ENCODE results near the gene SLC39A13. TPM values are rescaled to one million over a fixed set of nuclear protein-coding genes. Genes with fewer than 3 reads are reported as not detected.

Gene SLC39A13
- total RNA-seq, 1 donor from 2014 or later: 16.7 TPM

GRCh38 chr11:47379317-47379716, 29.1 kb upstream of the SLC39A13 start:
- no peaks in the 10 kb centered on the region for H3K36me3 ChIP-seq (ENCODE audit: control insufficient read depth in 3 of 3, insufficient read depth in 3 of 3, low read length in 3 of 3)
- no peaks in the 10 kb centered on the region for H3K27me3 ChIP-seq (ENCODE audit: control insufficient read depth in 3 of 3, insufficient read depth in 3 of 3, low read length in 3 of 3)
- H3K9ac ChIP-seq (ENCODE audit: low read depth in 1 of 3, low read length in 3 of 3): no peak overlapping the region
- no peak overlapping the region for H3K4me3 ChIP-seq (ENCODE audit: low read length in 3 of 3)
- no peak overlapping the region for H3K27ac ChIP-seq (ENCODE audit: low read depth, low read length)
- H3K4me1 ChIP-seq (ENCODE audit: control insufficient read depth in 3 of 3, insufficient read depth in 3 of 3, low read length in 3 of 3): peaks cover 0 to 4% (median 0%) of the 10 kb centered on the region in 3 donors
- H3K9me3 ChIP-seq (ENCODE audit: control insufficient read depth in 3 of 3, low read length in 3 of 3): no peaks in the 10 kb centered on the region

GRCh38 chr11:47380078-47380477, 28.3 kb upstream of the SLC39A13 start:
- Histone ChIP-seq H3K4me3 (ENCODE audit: low read length in 3 of 3) (no peak overlapping the region), H3K4me1 (ENCODE audit: control insufficient read depth in 3 of 3, insufficient read depth in 3 of 3, low read length in 3 of 3) (peaks cover 0 to 4% (median 0%) of the 10 kb centered on the region in 3 donors)

GRCh38 chr11:47383071-47383470, 25.3 kb upstream of the SLC39A13 start:
- Histone ChIP-seq H3K9ac (ENCODE audit: low read depth in 1 of 3, low read length in 3 of 3) (no peak overlapping the region), H3K9me3 (ENCODE audit: control insufficient read depth in 3 of 3, low read length in 3 of 3) (no peaks in the 10 kb centered on the region), H3K4me1 (ENCODE audit: control insufficient read depth in 3 of 3, insufficient read depth in 3 of 3, low read length in 3 of 3) (peaks cover 0 to 4% (median 0%) of the 10 kb centered on the region in 3 donors), H3K27ac (ENCODE audit: low read depth, low read length) (no peak overlapping the region), H3K4me3 (ENCODE audit: low read length in 3 of 3) (no peak overlapping the region), H3K36me3 (ENCODE audit: control insufficient read depth in 3 of 3, insufficient read depth in 3 of 3, low read length in 3 of 3) (no peaks in the 10 kb centered on the region), H3K27me3 (ENCODE audit: control insufficient read depth in 3 of 3, insufficient read depth in 3 of 3, low read length in 3 of 3) (no peaks in the 10 kb centered on the region)

More at GRCh38 chr11:47380078-47380477, 28.3 kb upstream of the SLC39A13 start:
- Histone ChIP-seq H3K36me3 (ENCODE audit: control insufficient read depth in 3 of 3, insufficient read depth in 3 of 3, low read length in 3 of 3) (no peaks in the 10 kb centered on the region), H3K27me3 (ENCODE audit: control insufficient read depth in 3 of 3, insufficient read depth in 3 of 3, low read length in 3 of 3) (no peaks in the 10 kb centered on the region), H3K9ac (ENCODE audit: low read depth in 1 of 3, low read length in 3 of 3) (no peak overlapping the region), H3K9me3 (ENCODE audit: control insufficient read depth in 3 of 3, low read length in 3 of 3) (no peaks in the 10 kb centered on the region), H3K27ac (ENCODE audit: low read depth, low read length) (no peak overlapping the region)

- Histone ChIP-seq H3K36me3 (ENCODE audit: control insufficient read depth in 3 of 3, insufficient read depth in 3 of 3, low read length in 3 of 3) (no peaks in the 10 kb centered on the region), H3K4me3 (ENCODE audit: low read length in 3 of 3) (no peak overlapping the region), H3K9me3 (ENCODE audit: control insufficient read depth in 3 of 3, low read length in 3 of 3) (no peaks in the 10 kb centered on the region), H3K27ac (ENCODE audit: low read depth, low read length) (no peak overlapping the region), H3K4me1 (ENCODE audit: control insufficient read depth in 3 of 3, insufficient read depth in 3 of 3, low read length in 3 of 3) (peaks cover 0 to 11% (median 0%) of the 10 kb centered on the region in 3 donors), H3K9ac (ENCODE audit: low read depth in 1 of 3, low read length in 3 of 3) (no peak overlapping the region), H3K27me3 (ENCODE audit: control insufficient read depth in 3 of 3, insufficient read depth in 3 of 3, low read length in 3 of 3) (no peaks in the 10 kb centered on the region)
Observed at GRCh38 chr11:47384498-47384897, 23.9 kb upstream of the SLC39A13 start.

- no peaks in the 10 kb centered on the region for H3K36me3 ChIP-seq (ENCODE audit: control insufficient read depth in 3 of 3, insufficient read depth in 3 of 3, low read length in 3 of 3)
- no peaks in the 10 kb centered on the region for H3K9me3 ChIP-seq (ENCODE audit: control insufficient read depth in 3 of 3, low read length in 3 of 3)
- no peak overlapping the region for H3K27ac ChIP-seq (ENCODE audit: low read depth, low read length)
- no peak overlapping the region for H3K9ac ChIP-seq (ENCODE audit: low read depth in 1 of 3, low read length in 3 of 3)
- H3K4me1 ChIP-seq (ENCODE audit: control insufficient read depth in 3 of 3, insufficient read depth in 3 of 3, low read length in 3 of 3): peaks cover under 1 to 25% (median 7%) of the 10 kb centered on the region in 3 donors
- no peak overlapping the region for H3K4me3 ChIP-seq (ENCODE audit: low read length in 3 of 3)
- H3K27me3 ChIP-seq (ENCODE audit: control insufficient read depth in 3 of 3, insufficient read depth in 3 of 3, low read length in 3 of 3): no peaks in the 10 kb centered on the region
Observed at GRCh38 chr11:47387944-47388696, 20.3 kb upstream of the SLC39A13 start.

- no peak overlapping the region for H3K9ac ChIP-seq (ENCODE audit: low read depth in 1 of 3, low read length in 3 of 3)
- no peak overlapping the region for H3K4me3 ChIP-seq (ENCODE audit: low read length in 3 of 3)
- peaks cover 8 to 33% (median 15%) of the 10 kb centered on the region in 3 donors for H3K4me1 ChIP-seq (ENCODE audit: control insufficient read depth in 3 of 3, insufficient read depth in 3 of 3, low read length in 3 of 3)
- no peak overlapping the region for H3K27ac ChIP-seq (ENCODE audit: low read depth, low read length)
- no peaks in the 10 kb centered on the region for H3K9me3 ChIP-seq (ENCODE audit: control insufficient read depth in 3 of 3, low read length in 3 of 3)
- H3K36me3 ChIP-seq (ENCODE audit: control insufficient read depth in 3 of 3, insufficient read depth in 3 of 3, low read length in 3 of 3): no peaks in the 10 kb centered on the region
- no peaks in the 10 kb centered on the region for H3K27me3 ChIP-seq (ENCODE audit: control insufficient read depth in 3 of 3, insufficient read depth in 3 of 3, low read length in 3 of 3)
Observed at GRCh38 chr11:47388697-47389576, 19.5 kb upstream of the SLC39A13 start.

- Histone ChIP-seq H3K4me3 (ENCODE audit: low read length in 3 of 3) (no peak overlapping the region), H3K27ac (ENCODE audit: low read depth, low read length) (no peak overlapping the region), H3K36me3 (ENCODE audit: control insufficient read depth in 3 of 3, insufficient read depth in 3 of 3, low read length in 3 of 3) (no peaks in the 10 kb centered on the region), H3K4me1 (ENCODE audit: control insufficient read depth in 3 of 3, insufficient read depth in 3 of 3, low read length in 3 of 3) (peaks cover 16 to 38% (median 22%) of the 10 kb centered on the region in 3 donors), H3K27me3 (ENCODE audit: control insufficient read depth in 3 of 3, insufficient read depth in 3 of 3, low read length in 3 of 3) (no peaks in the 10 kb centered on the region), H3K9me3 (ENCODE audit: control insufficient read depth in 3 of 3, low read length in 3 of 3) (no peaks in the 10 kb centered on the region), H3K9ac (ENCODE audit: low read depth in 1 of 3, low read length in 3 of 3) (no peak overlapping the region)
Observed at GRCh38 chr11:47389577-47390421, 18.6 kb upstream of the SLC39A13 start.

GRCh38 chr11:47390422-47390760, 18.0 kb upstream of the SLC39A13 start:
- Histone ChIP-seq H3K27me3 (ENCODE audit: control insufficient read depth in 3 of 3, insufficient read depth in 3 of 3, low read length in 3 of 3) (no peaks in the 10 kb centered on the region), H3K9ac (ENCODE audit: low read depth in 1 of 3, low read length in 3 of 3) (no peak overlapping the region), H3K36me3 (ENCODE audit: control insufficient read depth in 3 of 3, insufficient read depth in 3 of 3, low read length in 3 of 3) (no peaks in the 10 kb centered on the region), H3K4me1 (ENCODE audit: control insufficient read depth in 3 of 3, insufficient read depth in 3 of 3, low read length in 3 of 3) (peaks cover 18 to 42% (median 23%) of the 10 kb centered on the region in 3 donors), H3K4me3 (ENCODE audit: low read length in 3 of 3) (no peak overlapping the region), H3K9me3 (ENCODE audit: control insufficient read depth in 3 of 3, low read length in 3 of 3) (no peaks in the 10 kb centered on the region), H3K27ac (ENCODE audit: low read depth, low read length) (peak overlapping the region; percentile 56)

- Histone ChIP-seq H3K9ac (ENCODE audit: low read depth in 1 of 3, low read length in 3 of 3) (no peak overlapping the region), H3K27me3 (ENCODE audit: control insufficient read depth in 3 of 3, insufficient read depth in 3 of 3, low read length in 3 of 3) (no peaks in the 10 kb centered on the region), H3K9me3 (ENCODE audit: control insufficient read depth in 3 of 3, low read length in 3 of 3) (no peaks in the 10 kb centered on the region), H3K27ac (ENCODE audit: low read depth, low read length) (peak overlapping the region; percentile 56), H3K4me3 (ENCODE audit: low read length in 3 of 3) (no peak overlapping the region), H3K4me1 (ENCODE audit: control insufficient read depth in 3 of 3, insufficient read depth in 3 of 3, low read length in 3 of 3) (peaks cover 18 to 48% (median 24%) of the 10 kb centered on the region in 3 donors), H3K36me3 (ENCODE audit: control insufficient read depth in 3 of 3, insufficient read depth in 3 of 3, low read length in 3 of 3) (no peaks in the 10 kb centered on the region)
Observed at GRCh38 chr11:47391077-47391583, 17.3 kb upstream of the SLC39A13 start.

Measured in skeletal muscle tissue (tissue), 4 donors.